Parathyroid adenoma (tissue), 2 donors: ENCODE results near the gene CBLIF.

Experiments used
- H2AFZ ChIP-seq: fragments of 300-600 bp; sonication (generic); one replicate; pipeline ENCODE4 v1.7.0; 2017; ENCODE audit warnings: antibody characterized with exemption, mild to moderate bottlenecking
- H3K27ac ChIP-seq: fragments of 300-600 bp; sonication (generic); one replicate; pipeline ENCODE4 v1.7.0; 2017
- H3K27me3 ChIP-seq: fragments of 300-600 bp; sonication (generic); one replicate; pipeline ENCODE4 v1.7.0; 2017; ENCODE audit warnings: low read length; ENCODE audit not compliant: control insufficient read depth, insufficient read depth
- H3K36me3 ChIP-seq: fragments of 300-600 bp; sonication (generic); one replicate; pipeline ENCODE4 v1.7.0; 2017; ENCODE audit warnings: low read length; ENCODE audit not compliant: control insufficient read depth, insufficient read depth
- H3K4me1 ChIP-seq: fragments of 300-600 bp; sonication (generic); one replicate; pipeline ENCODE4 v1.7.0; 2017; ENCODE audit warnings: control low read depth
- H3K4me2 ChIP-seq: fragments of 300-600 bp; sonication (generic); one replicate; pipeline ENCODE4 v1.7.0; 2017; ENCODE audit warnings: low read length
- H3K4me3 ChIP-seq: fragments of 300-600 bp; sonication (generic); one replicate; pipeline ENCODE4 v1.7.0; 2017; ENCODE audit warnings: low read depth, low read length
- H3K79me2 ChIP-seq: fragments of 300-600 bp; sonication (generic); one replicate; pipeline ENCODE4 v1.7.0; 2017; ENCODE audit warnings: control low read depth
- H3K9ac ChIP-seq: fragments of 300-600 bp; sonication (generic); one replicate; pipeline ENCODE4 v1.7.0; 2017; ENCODE audit warnings: mild to moderate bottlenecking
- H3K9me3 ChIP-seq: fragments of 300-600 bp; sonication (generic); one replicate; pipeline ENCODE4 v1.7.0; 2017; ENCODE audit warnings: low read length; ENCODE audit not compliant: control insufficient read depth
- CTCF ChIP-seq: fragments of 300-600 bp; sonication (generic); IDR thresholded peaks from one replicate; pipeline ENCODE4 v1.7.0; 2017; ENCODE audit warnings: antibody characterized with exemption, mild to moderate bottlenecking
- donor health status: primary hyperparathyroidism.

The CBLIF gene

DNA sequence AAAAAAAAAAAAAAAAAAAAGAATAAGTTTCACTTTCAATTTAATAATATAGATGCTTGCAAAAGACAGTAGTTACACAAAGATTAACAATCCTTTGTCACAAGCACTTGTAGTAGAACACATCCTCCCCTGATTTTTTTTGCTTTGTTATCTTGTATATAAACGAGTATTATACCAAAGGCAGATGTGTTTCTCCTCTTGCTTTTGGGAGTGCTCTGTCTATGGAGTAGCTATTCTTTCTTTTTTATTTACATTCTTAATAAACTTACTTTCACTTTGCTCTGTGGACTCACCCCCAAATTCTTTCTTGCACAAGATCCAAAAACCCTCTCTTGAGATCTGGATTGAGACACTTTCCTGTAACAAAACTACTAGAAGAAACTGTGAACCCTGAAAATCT lies 31.3 kb downstream of the CBLIF start:
- no peak for TF ChIP-seq CTCF
- H3K4me1 ChIP-seq: no peaks in the 10 kb centered on the region
- H3K27ac ChIP-seq: no peak overlapping the region
- no peaks in the 10 kb centered on the region for H3K27me3 ChIP-seq
- H3K4me3 ChIP-seq: no peak overlapping the region
- no peaks in the 10 kb centered on the region for H3K36me3 ChIP-seq
- no peak overlapping the region for H2AFZ ChIP-seq
- no peaks in the 10 kb centered on the region for H3K79me2 ChIP-seq
- no peaks in the 10 kb centered on the region for H3K9me3 ChIP-seq
- no peak overlapping the region for H3K4me2 ChIP-seq
- H3K9ac ChIP-seq: no peak overlapping the region

GRCh38 chr11:59813364-59813763 lies 31.9 kb downstream of the CBLIF start:
- Histone ChIP-seq H3K4me3 (no peak overlapping the region), H3K4me2 (no peak overlapping the region), H3K36me3 (no peaks in the 10 kb centered on the region), H3K9me3 (no peaks in the 10 kb centered on the region), H3K9ac (no peak overlapping the region), H3K27me3 (no peaks in the 10 kb centered on the region), H3K4me1 (no peaks in the 10 kb centered on the region), H3K27ac (no peak overlapping the region), H3K79me2 (no peaks in the 10 kb centered on the region), H2AFZ (no peak overlapping the region)
- TF ChIP-seq CTCF: no peak

GRCh38 chr11:59812220-59812619 lies 33.1 kb downstream of the CBLIF start:
- Histone ChIP-seq H3K27ac (no peak overlapping the region), H3K36me3 (no peaks in the 10 kb centered on the region), H3K4me3 (no peak overlapping the region), H2AFZ (no peak overlapping the region), H3K4me2 (no peak overlapping the region), H3K9ac (no peak overlapping the region), H3K4me1 (no peaks in the 10 kb centered on the region), H3K79me2 (no peaks in the 10 kb centered on the region), H3K27me3 (no peaks in the 10 kb centered on the region), H3K9me3 (no peaks in the 10 kb centered on the region)
- no peak for TF ChIP-seq CTCF

DNA sequence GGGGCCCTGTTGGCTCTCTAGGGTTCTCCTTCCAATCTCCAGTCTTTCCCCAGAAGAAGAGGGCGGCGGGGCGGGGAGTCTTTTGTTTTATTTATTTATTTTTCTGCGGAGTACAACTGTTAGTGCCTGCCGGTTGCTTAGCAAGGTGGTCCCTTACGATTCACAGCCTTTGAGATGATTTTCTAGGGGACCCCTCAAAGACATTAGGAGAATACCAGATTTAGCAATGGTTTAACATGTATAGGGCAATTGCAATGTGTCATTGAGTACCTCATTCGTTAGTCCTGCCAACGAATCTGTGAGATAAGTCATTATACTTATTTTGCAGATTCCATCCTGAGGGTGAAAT lies 34.4 kb downstream of the CBLIF start:
- Histone ChIP-seq H3K4me1 (no peaks in the 10 kb centered on the region), H2AFZ (peak overlapping the region; percentile 96)

More for the DNA sequence above, 34.4 kb downstream of the CBLIF start:
- H3K4me2 ChIP-seq: peak overlapping the region; percentile 68
- H3K9me3 ChIP-seq: no peaks in the 10 kb centered on the region
- H3K9ac ChIP-seq: no peak overlapping the region
- peak overlapping the region; percentile 84 for H3K4me3 ChIP-seq
- peak overlapping the region; percentile 79 for H3K27ac ChIP-seq
- TF ChIP-seq CTCF: no peak
- H3K79me2 ChIP-seq: no peaks in the 10 kb centered on the region
- no peaks in the 10 kb centered on the region for H3K36me3 ChIP-seq
- H3K27me3 ChIP-seq: no peaks in the 10 kb centered on the region
